Stimulated activated CD4-positive, alpha-beta T cell treated with anti-CD3 and anti-CD28 coated beads, Interleukin-15, amount 100 ng/mL, for 24 hours (primary cell): ENCODE data around the gene STX16.

ENCODE experiments used
- DNase-seq: peaks from one replicate; pipeline ENCODE4 v3.0.0-alpha.2; 2020

The STX16 gene

GRCh38 chr20:58650776-58651558, at the start of gene STX16:
Gene STX16, plus strand, starts transcription at chr20:58651283. Its CDS starts 724 bp downstream, at chr20:58652007.
- peak; percentile 92 for DNase-seq

- DNase-seq, result no peak
These were observed 49.0 kb upstream of the STX16 start for GRCh38 chr20:58602124-58602523.

GRCh38 chr20:58603721-58604120, 47.4 kb upstream of the STX16 start:
- no peak for DNase-seq

- DNase-seq, result no peak
These were observed 46.8 kb upstream of the STX16 start for GRCh38 chr20:58604128-58604881.

GRCh38 chr20:58605292-58606065, 45.6 kb upstream of the STX16 start:
- no peak for DNase-seq

- no peak for DNase-seq
These were observed 44.9 kb upstream of the STX16 start for GRCh38 chr20:58606184-58606583.

- no peak for DNase-seq
These were observed 42.8 kb upstream of the STX16 start for GRCh38 chr20:58608096-58608840.

- no peak for DNase-seq
These were observed 42.1 kb upstream of the STX16 start for GRCh38 chr20:58609026-58609425.

GRCh38 chr20:58610071-58610800, 40.8 kb upstream of the STX16 start:
- DNase-seq, result no peak

- no peak for DNase-seq
These were observed 40.3 kb upstream of the STX16 start for GRCh38 chr20:58610811-58611210.

GRCh38 chr20:58611236-58612030, 39.6 kb upstream of the STX16 start:
- DNase-seq, result no peak

GRCh38 chr20:58612121-58612691, 38.9 kb upstream of the STX16 start:
- no peak for DNase-seq

GRCh38 chr20:58613061-58613854, 37.8 kb upstream of the STX16 start:
- no peak for DNase-seq

- DNase-seq, result no peak
These were observed 36.7 kb upstream of the STX16 start for GRCh38 chr20:58614366-58614765.

- DNase-seq, result no peak
These were observed 35.9 kb upstream of the STX16 start for GRCh38 chr20:58614984-58615760.

- no peak for DNase-seq
These were observed 34.7 kb upstream of the STX16 start for GRCh38 chr20:58616411-58616810.

GRCh38 chr20:58617158-58617557, 33.9 kb upstream of the STX16 start:
- DNase-seq, result no peak

GRCh38 chr20:58618351-58619076, 32.6 kb upstream of the STX16 start:
- no peak for DNase-seq
